Measurements from ENCODE around the gene FGGY. TPM values are rescaled to one million over a fixed set of nuclear protein-coding genes. Genes with fewer than 3 reads are reported as not detected.

The FGGY gene
- total RNA-seq, 1 donor from 2014 or later, result 31.2 TPM

DNA sequence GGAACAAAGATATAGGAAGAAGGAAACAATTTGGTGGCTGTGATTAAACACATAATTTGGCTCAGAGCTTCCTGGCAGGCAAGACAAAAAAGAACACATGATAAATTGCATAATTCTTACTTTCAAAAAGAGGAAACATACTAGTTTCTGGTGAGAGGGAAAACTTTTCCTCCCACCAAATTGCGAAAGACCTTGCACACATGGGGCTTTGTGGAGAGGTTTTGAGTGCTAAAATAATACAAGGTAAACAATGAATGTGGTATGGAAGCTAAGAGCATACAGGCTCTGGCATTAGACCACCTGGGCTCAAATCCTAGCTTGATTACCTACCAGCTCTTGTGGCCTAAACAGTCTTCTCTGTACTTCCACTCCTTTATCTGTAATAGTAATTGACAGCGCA, 377.7 kb downstream of the FGGY start:
- H3K4me3 ChIP-seq, result no peak overlapping the region
- H3K36me3 ChIP-seq, result no peaks in the 10 kb centered on the region
- no peaks in the 10 kb centered on the region for H3K27me3 ChIP-seq (ENCODE audit: low read depth)
- no peaks in the 10 kb centered on the region for H3K9me3 ChIP-seq (replicated peaks)
- peak overlapping the region; percentile 70 for H3K27ac ChIP-seq (replicated peaks)
- peaks cover 65% of the 10 kb centered on the region for H3K4me1 ChIP-seq
- TF ChIP-seq, protein P1, sequence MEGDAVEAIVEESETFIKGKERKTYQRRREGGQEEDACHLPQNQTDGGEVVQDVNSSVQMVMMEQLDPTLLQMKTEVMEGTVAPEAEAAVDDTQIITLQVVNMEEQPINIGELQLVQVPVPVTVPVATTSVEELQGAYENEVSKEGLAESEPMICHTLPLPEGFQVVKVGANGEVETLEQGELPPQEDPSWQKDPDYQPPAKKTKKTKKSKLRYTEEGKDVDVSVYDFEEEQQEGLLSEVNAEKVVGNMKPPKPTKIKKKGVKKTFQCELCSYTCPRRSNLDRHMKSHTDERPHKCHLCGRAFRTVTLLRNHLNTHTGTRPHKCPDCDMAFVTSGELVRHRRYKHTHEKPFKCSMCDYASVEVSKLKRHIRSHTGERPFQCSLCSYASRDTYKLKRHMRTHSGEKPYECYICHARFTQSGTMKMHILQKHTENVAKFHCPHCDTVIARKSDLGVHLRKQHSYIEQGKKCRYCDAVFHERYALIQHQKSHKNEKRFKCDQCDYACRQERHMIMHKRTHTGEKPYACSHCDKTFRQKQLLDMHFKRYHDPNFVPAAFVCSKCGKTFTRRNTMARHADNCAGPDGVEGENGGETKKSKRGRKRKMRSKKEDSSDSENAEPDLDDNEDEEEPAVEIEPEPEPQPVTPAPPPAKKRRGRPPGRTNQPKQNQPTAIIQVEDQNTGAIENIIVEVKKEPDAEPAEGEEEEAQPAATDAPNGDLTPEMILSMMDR (IDR thresholded peaks at IDR 0.05; ENCODE audit: borderline replicate concordance), result no peak
- no peak for DNase-seq
- intact Hi-C loops (cut with micrococcal nuclease), result loop anchor here (10.0 kb wide), 1 partner anchor 770 kb away; no protein-coding TSS in a partner anchor

- intact Hi-C loops (cut with micrococcal nuclease), result loop anchor here (10.0 kb wide), 1 partner anchor 771 kb away; no protein-coding TSS in a partner anchor
- no peaks in the 10 kb centered on the region for H3K9me3 ChIP-seq (replicated peaks)
- H3K4me3 ChIP-seq, result no peak overlapping the region
- H3K27me3 ChIP-seq (ENCODE audit: low read depth), result no peaks in the 10 kb centered on the region
- TF ChIP-seq, protein P1 (IDR thresholded peaks at IDR 0.05; ENCODE audit: borderline replicate concordance), result no peak
- peaks cover 52% of the 10 kb centered on the region for H3K4me1 ChIP-seq
- peak overlapping the region; percentile 70 for H3K27ac ChIP-seq (replicated peaks)
- no peaks in the 10 kb centered on the region for H3K36me3 ChIP-seq
- no peak for DNase-seq
Measured at GRCh38 chr1:59675936-59676335, 379.0 kb downstream of the FGGY start.

DNA sequence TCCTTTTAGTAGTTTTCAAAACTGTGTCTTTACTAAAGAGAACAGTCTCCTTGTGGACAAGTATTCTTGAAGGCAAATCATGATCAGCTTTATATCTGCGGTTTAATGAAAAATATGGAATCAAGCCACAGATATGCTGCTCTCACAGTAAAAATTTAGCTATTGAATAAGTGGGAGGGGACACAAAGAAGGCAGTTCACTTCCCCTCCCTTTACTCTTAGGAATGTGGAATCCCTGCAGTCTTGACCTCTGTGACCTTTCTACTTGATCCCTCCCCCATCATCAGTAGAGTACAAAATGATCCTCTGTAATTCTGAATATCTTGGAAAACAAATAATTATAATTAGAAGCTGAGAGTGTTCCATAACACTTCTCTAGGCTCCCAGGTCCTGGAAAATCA, 381.1 kb downstream of the FGGY start:
- H3K4me1 ChIP-seq, result peaks cover 48% of the 10 kb centered on the region
- H3K9me3 ChIP-seq (replicated peaks), result no peaks in the 10 kb centered on the region
- intact Hi-C loops (cut with micrococcal nuclease), result loop anchor here (10.0 kb wide), 1 partner anchor 773 kb away; no protein-coding TSS in a partner anchor
- TF ChIP-seq, protein P1 (IDR thresholded peaks at IDR 0.05; ENCODE audit: borderline replicate concordance), result no peak
- no peaks in the 10 kb centered on the region for H3K27me3 ChIP-seq (ENCODE audit: low read depth)
- no peaks in the 10 kb centered on the region for H3K36me3 ChIP-seq
- DNase-seq, result no peak
- H3K27ac ChIP-seq (replicated peaks), result peak overlapping the region; percentile 70
- H3K4me3 ChIP-seq, result no peak overlapping the region

- intact Hi-C loops (cut with micrococcal nuclease), result loop anchor here (10.0 kb wide), 1 partner anchor 774 kb away; no protein-coding TSS in a partner anchor
- no peaks in the 10 kb centered on the region for H3K9me3 ChIP-seq (replicated peaks)
- no peak overlapping the region for H3K4me3 ChIP-seq
- TF ChIP-seq, protein P1 (IDR thresholded peaks at IDR 0.05; ENCODE audit: borderline replicate concordance), result no peak
- H3K36me3 ChIP-seq, result no peaks in the 10 kb centered on the region
- no peaks in the 10 kb centered on the region for H3K27me3 ChIP-seq (ENCODE audit: low read depth)
- H3K27ac ChIP-seq (replicated peaks), result peak overlapping the region; percentile 70
- H3K4me1 ChIP-seq, result peaks cover 43% of the 10 kb centered on the region
- no peak for DNase-seq
Measured at GRCh38 chr1:59678493-59679228, 381.8 kb downstream of the FGGY start.

- no peak for DNase-seq
- TF ChIP-seq, protein P1 (IDR thresholded peaks at IDR 0.05; ENCODE audit: borderline replicate concordance), result no peak
- no peak overlapping the region for H3K4me3 ChIP-seq
- peaks cover 29% of the 10 kb centered on the region for H3K4me1 ChIP-seq
- no peak overlapping the region for H3K27ac ChIP-seq (replicated peaks)
- intact Hi-C loops (cut with micrococcal nuclease), result no loop called here
- H3K36me3 ChIP-seq, result no peaks in the 10 kb centered on the region
- H3K27me3 ChIP-seq (ENCODE audit: low read depth), result no peaks in the 10 kb centered on the region
- no peaks in the 10 kb centered on the region for H3K9me3 ChIP-seq (replicated peaks)
Measured at GRCh38 chr1:59680044-59680443, 383.1 kb downstream of the FGGY start.

All from left ventricle myocardium inferior (tissue), 1 donor.